Mesenchymal stem cell (in vitro differentiated cells and primary cell): Measurements from ENCODE around the gene FBXO9.

ENCODE experiments used
- DNase-seq: peaks from one replicate; pipeline ENCODE4 v3.0.0-alpha.2; 2013
- H2AFZ ChIP-seq: one replicate; pipeline ENCODE4 v1.6.1; 2013; ENCODE audit warnings: low read depth, mild to moderate bottlenecking, control low read depth, inconsistent platforms, low read length, moderate library complexity
- H2AK5ac ChIP-seq: 2 replicates; pipeline ENCODE4 v1.6.1; 2013; ENCODE audit warnings: low read length, moderate library complexity, mild to moderate bottlenecking, inconsistent platforms; ENCODE audit not compliant: severe bottlenecking
- H2BK120ac ChIP-seq: one replicate; pipeline ENCODE4 v1.6.1; 2013; ENCODE audit warnings: low read depth, mild to moderate bottlenecking, inconsistent platforms, low read length, moderate library complexity
- H2BK12ac ChIP-seq, 2 experiments: one replicate each; pipeline ENCODE4 v1.6.1; 2013; ENCODE audit warnings: inconsistent platforms in 2 of 2, low read length in 2 of 2, mild to moderate bottlenecking in 2 of 2, moderate library complexity in 2 of 2, control low read depth in 1 of 2
- H2BK15ac ChIP-seq: one replicate; pipeline ENCODE4 v1.6.1; 2013; ENCODE audit warnings: mild to moderate bottlenecking, low read depth, inconsistent platforms; ENCODE audit not compliant: poor library complexity, severe bottlenecking
- H2BK5ac ChIP-seq: 2 replicates; pipeline ENCODE4 v1.6.1; 2013; ENCODE audit warnings: low read depth, mild to moderate bottlenecking, low read length, control low read depth, inconsistent platforms; ENCODE audit not compliant: poor library complexity, severe bottlenecking
- H3K14ac ChIP-seq, 2 experiments: one replicate each; pipeline ENCODE4 v1.6.1; 2013; ENCODE audit warnings: inconsistent platforms in 2 of 2, low read length in 2 of 2, control low read depth in 1 of 2, mild to moderate bottlenecking in 1 of 2, moderate library complexity in 1 of 2
- H3K18ac ChIP-seq, 2 experiments: one replicate each; pipeline ENCODE4 v1.6.1; 2013; ENCODE audit warnings: inconsistent platforms in 2 of 2, low read length in 2 of 2, control low read depth in 1 of 2, low read depth in 1 of 2, mild to moderate bottlenecking in 1 of 2
- H3K23ac ChIP-seq, 2 experiments: one replicate each; pipeline ENCODE4 v1.6.1; 2013; ENCODE audit warnings: inconsistent platforms in 2 of 2, low read length in 2 of 2, mild to moderate bottlenecking in 2 of 2, moderate library complexity in 2 of 2, control low read depth in 1 of 2
- H3K27ac ChIP-seq: 2 replicates; pipeline ENCODE4 v1.5.1; 2013; ENCODE audit warnings: mild to moderate bottlenecking, moderate library complexity, low read length, control low read depth, inconsistent platforms; ENCODE audit not compliant: poor library complexity, severe bottlenecking
- H3K27me3 ChIP-seq, 2 experiments: 2 replicates each; pipeline versions ENCODE4 v1.6.1 to v1.7.0; 2013; ENCODE audit warnings: low read length in 2 of 2, mild to moderate bottlenecking in 2 of 2, moderate library complexity in 2 of 2, control low read depth in 1 of 2, inconsistent platforms in 1 of 2; ENCODE audit not compliant: control insufficient read depth in 1 of 2, insufficient read depth in 1 of 2
- H3K36me3 ChIP-seq, 2 experiments: 2 replicates each; pipeline versions ENCODE4 v1.6.1 to v1.7.0; 2013; ENCODE audit warnings: low read length in 2 of 2, control low read depth in 1 of 2, inconsistent platforms in 1 of 2, low read depth in 1 of 2, mild to moderate bottlenecking in 1 of 2; ENCODE audit not compliant: insufficient read depth in 2 of 2, control insufficient read depth in 1 of 2
- H3K4ac ChIP-seq, 2 experiments: one replicate each; pipeline ENCODE4 v1.6.1; 2013; ENCODE audit warnings: inconsistent platforms in 2 of 2, low read length in 2 of 2, mild to moderate bottlenecking in 2 of 2, moderate library complexity in 2 of 2, control low read depth in 1 of 2, low read depth in 1 of 2
- H3K4me1 ChIP-seq: 2 replicates; pipeline ENCODE4 v1.6.1; 2013; ENCODE audit warnings: low read depth, low read length, control low read depth; ENCODE audit not compliant: control insufficient read depth, insufficient read depth
- H3K4me2 ChIP-seq: 2 replicates; pipeline ENCODE4 v1.6.1; 2013; ENCODE audit warnings: low read length, mild to moderate bottlenecking, inconsistent platforms; ENCODE audit not compliant: poor library complexity, severe bottlenecking
- H3K4me3 ChIP-seq, 2 experiments: 2 replicates each; pipeline versions ENCODE4 v1.5.1 to v1.7.0; 2013; ENCODE audit warnings: low read length in 2 of 2, mild to moderate bottlenecking in 2 of 2, control low read depth in 1 of 2, low read depth in 1 of 2; ENCODE audit not compliant: insufficient read depth in 1 of 2
- H3K79me1 ChIP-seq: replicated peaks from 2 replicates; pipeline ENCODE4 v1.6.1; 2013; ENCODE audit warnings: mild to moderate bottlenecking, control low read depth, low read length, inconsistent platforms; ENCODE audit not compliant: poor library complexity, severe bottlenecking
- H3K9ac ChIP-seq: 2 replicates; pipeline ENCODE4 v1.7.0; 2013; ENCODE audit warnings: mild to moderate bottlenecking, low read length, moderate library complexity
- H3K9me3 ChIP-seq: 2 replicates; pipeline ENCODE4 v1.7.0; 2013; ENCODE audit warnings: mild to moderate bottlenecking, low read length; ENCODE audit not compliant: control insufficient read depth
- H4K8ac ChIP-seq: one replicate; pipeline ENCODE4 v1.6.1; 2013; ENCODE audit warnings: inconsistent platforms, mild to moderate bottlenecking, low read length, moderate library complexity
- H4K91ac ChIP-seq: one replicate; pipeline ENCODE4 v1.6.1; 2013; ENCODE audit warnings: mild to moderate bottlenecking, low read length, inconsistent platforms
- WGBS: methylation state at CpG from one replicate; pipeline ENCODE4 v1.1.7; 2013; ENCODE audit warnings: mixed read lengths; 5-methylcytosine and 5-hydroxymethylcytosine counted together

Gene FBXO9

DNA sequence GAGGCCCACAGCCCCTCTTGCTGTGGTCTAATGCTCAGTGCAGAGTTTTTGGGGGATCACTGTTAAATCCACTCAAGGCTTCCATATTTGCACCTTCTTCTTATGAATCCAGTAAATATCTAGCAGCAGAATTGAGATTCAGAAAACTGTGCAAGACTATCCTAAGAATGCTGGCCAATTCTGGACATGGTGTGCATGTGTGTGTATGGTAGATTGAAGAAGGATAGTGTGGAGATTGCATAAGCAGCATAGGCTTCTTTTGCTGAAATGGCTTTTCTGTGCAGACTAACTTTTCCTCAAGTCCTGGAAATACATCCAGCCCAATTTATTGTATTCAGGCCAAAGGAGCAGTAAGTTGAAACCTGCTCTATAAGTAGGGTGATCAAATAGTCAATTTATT is 39.7 kb downstream of the FBXO9 start:
- no peak overlapping the region for H3K23ac ChIP-seq
- H3K14ac ChIP-seq: no peak overlapping the region
- H3K27me3 ChIP-seq: no peaks in the 10 kb centered on the region
- H3K27ac ChIP-seq: no peak overlapping the region
- H3K18ac ChIP-seq: no peak overlapping the region
- H2AK5ac ChIP-seq: peak overlapping the region; percentile 62
- H3K9me3 ChIP-seq: no peaks in the 10 kb centered on the region
- H2BK120ac ChIP-seq: no peak overlapping the region
- H3K4ac ChIP-seq: no peak overlapping the region
- no peak overlapping the region for H4K91ac ChIP-seq
- no peaks in the 10 kb centered on the region for H3K79me1 ChIP-seq
- H2AFZ ChIP-seq: no peak overlapping the region
- H2BK12ac ChIP-seq: no peak overlapping the region
- H2BK15ac ChIP-seq: no peak overlapping the region
- no peak overlapping the region for H2BK5ac ChIP-seq
- peaks cover 3% of the 10 kb centered on the region for H3K4me1 ChIP-seq
- no peak for DNase-seq
- H3K4me3 ChIP-seq: no peak overlapping the region
- peaks cover 10 to 39% of the 10 kb centered on the region in 2 experiments for H3K36me3 ChIP-seq
- no peak overlapping the region for H3K9ac ChIP-seq
- no peak overlapping the region for H3K4me2 ChIP-seq
- H4K8ac ChIP-seq: no peak overlapping the region

DNA sequence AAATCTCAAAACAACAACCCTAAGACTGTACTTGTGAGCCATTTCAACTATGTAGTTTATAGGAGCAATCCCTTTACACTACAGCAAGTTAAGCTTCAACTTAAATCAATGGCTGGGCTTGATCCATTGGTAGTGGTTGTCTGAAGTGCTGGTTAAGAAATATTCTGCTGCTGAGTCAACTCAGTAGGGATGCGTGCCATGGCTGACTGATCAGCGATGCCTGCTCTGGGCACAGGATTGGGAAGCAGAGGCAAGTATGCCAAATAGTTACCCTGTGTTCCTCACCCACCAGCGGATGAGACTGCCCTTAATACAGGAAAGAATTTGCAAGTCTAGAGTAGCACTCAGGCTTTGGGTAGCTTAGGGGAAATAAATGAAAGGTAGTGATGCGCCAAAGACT is 41.9 kb downstream of the FBXO9 start:
- Histone ChIP-seq H2AFZ (no peak overlapping the region), H3K27ac (peak overlapping the region; percentile 82), H3K4me3 (no peak overlapping the region), H3K23ac (no peak overlapping the region), H2AK5ac (no peak overlapping the region), H3K36me3 (peaks cover 0 to 18% of the 10 kb centered on the region in 2 experiments), H3K27me3 (no peaks in the 10 kb centered on the region), H2BK15ac (no peak overlapping the region), H2BK5ac (no peak overlapping the region), H3K4me2 (no peak overlapping the region), H2BK12ac (no peak overlapping the region), H3K4ac (no peak overlapping the region), H4K8ac (no peak overlapping the region), H3K18ac (no peak overlapping the region), H3K79me1 (no peaks in the 10 kb centered on the region), H3K14ac (no peak overlapping the region), H3K9ac (no peak overlapping the region), H4K91ac (no peak overlapping the region), H3K9me3 (no peaks in the 10 kb centered on the region), H3K4me1 (peaks cover 3% of the 10 kb centered on the region), H2BK120ac (no peak overlapping the region)
- 99% methylated on average over 4 of the region's 4 CpGs for WGBS
- no peak for DNase-seq

GRCh38 chr6:53109612-53110011 is 44.4 kb downstream of the FBXO9 start:
- no peak overlapping the region for H4K8ac ChIP-seq
- H2BK5ac ChIP-seq: no peak overlapping the region
- H3K79me1 ChIP-seq: no peaks in the 10 kb centered on the region
- H3K18ac ChIP-seq: no peak overlapping the region
- H3K27ac ChIP-seq: no peak overlapping the region
- no peak for DNase-seq
- H3K9me3 ChIP-seq: no peaks in the 10 kb centered on the region
- no peak overlapping the region for H3K23ac ChIP-seq
- H4K91ac ChIP-seq: no peak overlapping the region
- no peak overlapping the region for H2BK15ac ChIP-seq
- H3K4ac ChIP-seq: no peak overlapping the region
- H3K36me3 ChIP-seq: no peaks in the 10 kb centered on the region
- no peak overlapping the region for H2BK12ac ChIP-seq
- H3K9ac ChIP-seq: no peak overlapping the region
- H3K4me3 ChIP-seq: no peak overlapping the region
- H3K4me1 ChIP-seq: peaks cover 3% of the 10 kb centered on the region
- H2AK5ac ChIP-seq: no peak overlapping the region
- 93% methylated on average over 2 of the region's 2 CpGs for WGBS
- no peak overlapping the region for H3K14ac ChIP-seq
- no peaks in the 10 kb centered on the region for H3K27me3 ChIP-seq
- no peak overlapping the region for H2BK120ac ChIP-seq
- H2AFZ ChIP-seq: no peak overlapping the region
- H3K4me2 ChIP-seq: no peak overlapping the region

- no peak for DNase-seq
- H2BK15ac ChIP-seq: no peak overlapping the region
- H2AK5ac ChIP-seq: peak overlapping the region; percentile 64
- H3K23ac ChIP-seq: no peak overlapping the region
- H4K91ac ChIP-seq: no peak overlapping the region
- H3K4me3 ChIP-seq: no peak overlapping the region
- no peak overlapping the region for H3K4me2 ChIP-seq
- H3K4ac ChIP-seq: no peak overlapping the region
- H3K27me3 ChIP-seq: no peaks in the 10 kb centered on the region
- H2BK120ac ChIP-seq: no peak overlapping the region
- H4K8ac ChIP-seq: no peak overlapping the region
- H3K27ac ChIP-seq: no peak overlapping the region
- H3K4me1 ChIP-seq: no peaks in the 10 kb centered on the region
- no peak overlapping the region for H2BK5ac ChIP-seq
- H3K36me3 ChIP-seq: no peaks in the 10 kb centered on the region
- H2AFZ ChIP-seq: no peak overlapping the region
- no peak overlapping the region for H3K14ac ChIP-seq
- H3K18ac ChIP-seq: no peak overlapping the region
- 89% methylated on average over 5 of the region's 6 CpGs for WGBS
- no peak overlapping the region for H2BK12ac ChIP-seq
- H3K9me3 ChIP-seq: peaks cover 3% of the 10 kb centered on the region
- no peaks in the 10 kb centered on the region for H3K79me1 ChIP-seq
- H3K9ac ChIP-seq: no peak overlapping the region
Observed at GRCh38 chr6:53111865-53112264, 46.7 kb downstream of the FBXO9 start.
